ENCODE data around the gene TMEM250.
A peak's percentile ranks its signal among the peaks of the same experiment; 100 is the strongest.

- TF ChIP-seq, protein P1, sequence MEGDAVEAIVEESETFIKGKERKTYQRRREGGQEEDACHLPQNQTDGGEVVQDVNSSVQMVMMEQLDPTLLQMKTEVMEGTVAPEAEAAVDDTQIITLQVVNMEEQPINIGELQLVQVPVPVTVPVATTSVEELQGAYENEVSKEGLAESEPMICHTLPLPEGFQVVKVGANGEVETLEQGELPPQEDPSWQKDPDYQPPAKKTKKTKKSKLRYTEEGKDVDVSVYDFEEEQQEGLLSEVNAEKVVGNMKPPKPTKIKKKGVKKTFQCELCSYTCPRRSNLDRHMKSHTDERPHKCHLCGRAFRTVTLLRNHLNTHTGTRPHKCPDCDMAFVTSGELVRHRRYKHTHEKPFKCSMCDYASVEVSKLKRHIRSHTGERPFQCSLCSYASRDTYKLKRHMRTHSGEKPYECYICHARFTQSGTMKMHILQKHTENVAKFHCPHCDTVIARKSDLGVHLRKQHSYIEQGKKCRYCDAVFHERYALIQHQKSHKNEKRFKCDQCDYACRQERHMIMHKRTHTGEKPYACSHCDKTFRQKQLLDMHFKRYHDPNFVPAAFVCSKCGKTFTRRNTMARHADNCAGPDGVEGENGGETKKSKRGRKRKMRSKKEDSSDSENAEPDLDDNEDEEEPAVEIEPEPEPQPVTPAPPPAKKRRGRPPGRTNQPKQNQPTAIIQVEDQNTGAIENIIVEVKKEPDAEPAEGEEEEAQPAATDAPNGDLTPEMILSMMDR (IDR thresholded peaks at IDR 0.05 in 2 of 3, conservative IDR thresholded peaks at IDR 0.05 in 1 of 3; ENCODE audit: borderline replicate concordance in 1 of 3, insufficient read depth in 1 of 3, low read depth in 2 of 3, low read length in 2 of 3): peak; percentile 56 to 71 (median 64); a peak in 5 of 6 replicates
- TF ChIP-seq EZH2phosphoT487 (IDR thresholded peaks at IDR 0.05; ENCODE audit: borderline replicate concordance): no peak
- TF ChIP-seq, protein P2, sequence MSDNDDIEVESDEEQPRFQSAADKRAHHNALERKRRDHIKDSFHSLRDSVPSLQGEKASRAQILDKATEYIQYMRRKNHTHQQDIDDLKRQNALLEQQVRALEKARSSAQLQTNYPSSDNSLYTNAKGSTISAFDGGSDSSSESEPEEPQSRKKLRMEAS (IDR thresholded peaks at IDR 0.05): no peak
- TF ChIP-seq, protein P3, sequence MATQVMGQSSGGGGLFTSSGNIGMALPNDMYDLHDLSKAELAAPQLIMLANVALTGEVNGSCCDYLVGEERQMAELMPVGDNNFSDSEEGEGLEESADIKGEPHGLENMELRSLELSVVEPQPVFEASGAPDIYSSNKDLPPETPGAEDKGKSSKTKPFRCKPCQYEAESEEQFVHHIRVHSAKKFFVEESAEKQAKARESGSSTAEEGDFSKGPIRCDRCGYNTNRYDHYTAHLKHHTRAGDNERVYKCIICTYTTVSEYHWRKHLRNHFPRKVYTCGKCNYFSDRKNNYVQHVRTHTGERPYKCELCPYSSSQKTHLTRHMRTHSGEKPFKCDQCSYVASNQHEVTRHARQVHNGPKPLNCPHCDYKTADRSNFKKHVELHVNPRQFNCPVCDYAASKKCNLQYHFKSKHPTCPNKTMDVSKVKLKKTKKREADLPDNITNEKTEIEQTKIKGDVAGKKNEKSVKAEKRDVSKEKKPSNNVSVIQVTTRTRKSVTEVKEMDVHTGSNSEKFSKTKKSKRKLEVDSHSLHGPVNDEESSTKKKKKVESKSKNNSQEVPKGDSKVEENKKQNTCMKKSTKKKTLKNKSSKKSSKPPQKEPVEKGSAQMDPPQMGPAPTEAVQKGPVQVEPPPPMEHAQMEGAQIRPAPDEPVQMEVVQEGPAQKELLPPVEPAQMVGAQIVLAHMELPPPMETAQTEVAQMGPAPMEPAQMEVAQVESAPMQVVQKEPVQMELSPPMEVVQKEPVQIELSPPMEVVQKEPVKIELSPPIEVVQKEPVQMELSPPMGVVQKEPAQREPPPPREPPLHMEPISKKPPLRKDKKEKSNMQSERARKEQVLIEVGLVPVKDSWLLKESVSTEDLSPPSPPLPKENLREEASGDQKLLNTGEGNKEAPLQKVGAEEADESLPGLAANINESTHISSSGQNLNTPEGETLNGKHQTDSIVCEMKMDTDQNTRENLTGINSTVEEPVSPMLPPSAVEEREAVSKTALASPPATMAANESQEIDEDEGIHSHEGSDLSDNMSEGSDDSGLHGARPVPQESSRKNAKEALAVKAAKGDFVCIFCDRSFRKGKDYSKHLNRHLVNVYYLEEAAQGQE (IDR thresholded peaks at IDR 0.05; ENCODE audit: low read depth): no peak
- TF ChIP-seq TCF7L2 (IDR thresholded peaks at IDR 0.05; ENCODE audit: borderline replicate concordance, extremely low read depth, insufficient read depth, insufficient read length): no peak
- TF ChIP-seq POLR2AphosphoS5 (IDR thresholded peaks at IDR 0.05; ENCODE audit: low read depth, low read length): no peak
- no peak for TF ChIP-seq YY1 (IDR thresholded peaks at IDR 0.05; ENCODE audit: extremely low read depth, insufficient replicate concordance, low read depth, low read length)
- TF ChIP-seq ZFX (IDR thresholded peaks at IDR 0.05): no peak
Measured at GRCh38 chr9:136143215-136144001, 24.7 kb upstream of the TMEM250 start.
